Right atrium auricular region (tissue), 2 donors: Measurements from ENCODE around the gene B9D2. TPM values are rescaled to one million over a fixed set of nuclear protein-coding genes. Genes with fewer than 3 reads are reported as not detected.

Experiments used
- DNase-seq: peaks from one replicate; pipeline ENCODE4 v3.0.0-alpha.2; 2019; ENCODE audit warnings: low spot score
- H3K27ac ChIP-seq, 2 donors: fragments of 200-600 bp; sonication (generic); 1 replicate in 1 of 2; 2 replicates in 1 of 2; pipeline ENCODE4 v1.5.1; 2016 to 2019
- H3K27me3 ChIP-seq, 2 donors: fragments of 200-600 bp; sonication (generic); one replicate each; pipeline versions ENCODE4 v1.5.1 to v1.6.0; 2017 to 2019
- H3K36me3 ChIP-seq: fragments of 200-600 bp; sonication (generic); one replicate; pipeline ENCODE4 v1.5.1; 2016
- H3K4me1 ChIP-seq, 2 donors: fragments of 200-600 bp; sonication (generic); one replicate each; pipeline versions ENCODE4 v1.5.1 to v1.6.0; 2017 to 2019
- H3K4me3 ChIP-seq, 2 donors: fragments of 200-600 bp; sonication (generic); 1 replicate in 1 of 2; 2 replicates in 1 of 2; pipeline ENCODE4 v1.5.1; 2017 to 2019; ENCODE audit warnings: mild to moderate bottlenecking in 1 of 2, moderate library complexity in 1 of 2
- H3K9me3 ChIP-seq, 2 donors: fragments of 200-600 bp; sonication (generic); one replicate each; pipeline ENCODE4 v1.5.1; 2019
- CTCF ChIP-seq, 2 donors: fragments of 200-600 bp; sonication (generic); IDR thresholded peaks; one replicate each; pipeline ENCODE4 v1.5.1; 2019; ENCODE audit warnings: antibody characterized with exemption in 2 of 2
- total RNA-seq, 2 donors: library from RNA; depleted of rRNA; stranded (reverse); fragments of >200 nt; gene quantifications; one replicate each; pipeline ENCODE4 v1.1.0, GENCODE V29; 2016

Gene B9D2
- total RNA-seq, 2 donors from 2014 or later: 1.9 to 3.8 TPM

- TF ChIP-seq CTCF (IDR thresholded peaks at IDR 0.05): no peak
- no peak overlapping the region for H3K4me3 ChIP-seq
- H3K4me1 ChIP-seq: peaks cover 0 to 16% of the 10 kb centered on the region in 2 donors
- DNase-seq: no peak
- no peak overlapping the region for H3K27ac ChIP-seq
- peaks cover 26% of the 10 kb centered on the region for H3K36me3 ChIP-seq
- H3K27me3 ChIP-seq: no peaks in the 10 kb centered on the region
- no peaks in the 10 kb centered on the region for H3K9me3 ChIP-seq
Observed at GRCh38 chr19:41332468-41332867, 31.5 kb downstream of the B9D2 start.

- Histone ChIP-seq H3K4me1 (peaks cover 0 to 21% of the 10 kb centered on the region in 2 donors), H3K27me3 (no peaks in the 10 kb centered on the region), H3K27ac (no peak overlapping the region), H3K36me3 (peaks cover 26% of the 10 kb centered on the region), H3K9me3 (no peaks in the 10 kb centered on the region), H3K4me3 (no peak overlapping the region)
- TF ChIP-seq CTCF (IDR thresholded peaks at IDR 0.05): no peak
- DNase-seq: no peak
Observed at GRCh38 chr19:41332000-41332399, 31.9 kb downstream of the B9D2 start.

- TF ChIP-seq CTCF (IDR thresholded peaks at IDR 0.05): no peak
- H3K27me3 ChIP-seq: no peaks in the 10 kb centered on the region
- H3K4me1 ChIP-seq: peaks cover 0 to 30% of the 10 kb centered on the region in 2 donors
- H3K9me3 ChIP-seq: no peaks in the 10 kb centered on the region
- H3K4me3 ChIP-seq: no peak overlapping the region
- no peak for DNase-seq
- H3K36me3 ChIP-seq: peaks cover 18% of the 10 kb centered on the region
- H3K27ac ChIP-seq: no peak overlapping the region
Observed at GRCh38 chr19:41330946-41331678, 32.8 kb downstream of the B9D2 start.

- no peak for DNase-seq
- no peaks in the 10 kb centered on the region for H3K9me3 ChIP-seq
- no peak overlapping the region for H3K27ac ChIP-seq
- no peak for TF ChIP-seq CTCF (IDR thresholded peaks at IDR 0.05)
- peaks cover 0 to 36% of the 10 kb centered on the region in 2 donors for H3K4me1 ChIP-seq
- H3K4me3 ChIP-seq: no peak overlapping the region
- H3K27me3 ChIP-seq: no peaks in the 10 kb centered on the region
- peaks cover 17% of the 10 kb centered on the region for H3K36me3 ChIP-seq
Observed at GRCh38 chr19:41330481-41330880, 33.5 kb downstream of the B9D2 start.

- peaks cover 5 to 53% of the 10 kb centered on the region in 2 donors for H3K4me1 ChIP-seq
Observed at GRCh38 chr19:41328842-41329225, 35.1 kb downstream of the B9D2 start.

More at GRCh38 chr19:41328842-41329225, 35.1 kb downstream of the B9D2 start:
- DNase-seq: no peak
- no peaks in the 10 kb centered on the region for H3K9me3 ChIP-seq
- H3K36me3 ChIP-seq: peaks cover 17% of the 10 kb centered on the region
- no peak overlapping the region for H3K4me3 ChIP-seq
- H3K27ac ChIP-seq: peak overlapping the region; percentile 93 to 97
- H3K27me3 ChIP-seq: no peaks in the 10 kb centered on the region
- TF ChIP-seq CTCF (IDR thresholded peaks at IDR 0.05): no peak
